Activated T-cell treated with anti-CD3 and anti-CD28 coated beads for 48 hours (primary cell): ENCODE data around the gene PDRG1.
"Not testable (repeated sequence)": the region's sequence is repeated elsewhere in the genome, so short reads cannot be mapped to it uniquely, and the experiment has no call there.

Experiments used
- DNase-seq: peaks from one replicate; pipeline ENCODE4 v3.0.0-alpha.2; 2020; ENCODE audit warnings: low read depth

Gene PDRG1

DNA sequence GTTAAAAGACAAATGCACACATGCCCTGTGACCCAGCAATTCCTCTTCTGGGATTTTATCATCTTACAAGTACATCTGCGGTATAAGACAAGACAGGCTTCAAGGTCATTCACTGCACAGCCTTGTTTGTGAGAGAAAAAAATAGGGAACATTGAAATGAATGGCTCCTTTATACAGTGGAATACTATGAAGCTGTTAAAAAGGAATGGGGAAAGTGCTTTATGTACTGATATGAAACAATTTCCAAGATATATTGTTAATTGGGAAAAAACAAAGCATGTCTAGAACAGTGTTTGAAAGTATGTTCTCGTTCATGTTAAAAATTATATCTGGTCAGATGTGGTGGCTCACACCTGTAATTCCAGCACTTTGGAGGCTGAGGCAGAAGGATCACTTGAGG, 25.4 kb downstream of the PDRG1 start:
- no peak for DNase-seq

DNA sequence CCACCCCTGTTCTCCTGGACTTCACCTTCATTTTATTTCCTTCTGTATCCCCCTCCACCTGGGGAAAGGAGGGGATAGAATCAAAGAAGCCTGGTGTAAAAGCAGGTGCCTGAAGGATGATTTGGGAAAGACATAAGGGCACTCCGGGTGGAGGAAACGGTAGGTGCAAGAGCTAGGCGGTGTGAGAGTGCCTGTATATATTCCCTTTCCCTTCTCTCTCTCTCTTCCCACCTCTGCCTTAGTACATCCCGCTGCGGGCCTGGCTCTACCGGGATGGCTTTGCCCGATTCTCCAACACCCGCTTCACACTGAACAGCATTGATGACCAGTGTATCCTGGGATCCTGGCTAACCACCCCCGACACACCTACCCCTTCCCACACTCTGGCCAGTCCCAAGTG, 26.2 kb downstream of the PDRG1 start:
- DNase-seq = no peak

DNA sequence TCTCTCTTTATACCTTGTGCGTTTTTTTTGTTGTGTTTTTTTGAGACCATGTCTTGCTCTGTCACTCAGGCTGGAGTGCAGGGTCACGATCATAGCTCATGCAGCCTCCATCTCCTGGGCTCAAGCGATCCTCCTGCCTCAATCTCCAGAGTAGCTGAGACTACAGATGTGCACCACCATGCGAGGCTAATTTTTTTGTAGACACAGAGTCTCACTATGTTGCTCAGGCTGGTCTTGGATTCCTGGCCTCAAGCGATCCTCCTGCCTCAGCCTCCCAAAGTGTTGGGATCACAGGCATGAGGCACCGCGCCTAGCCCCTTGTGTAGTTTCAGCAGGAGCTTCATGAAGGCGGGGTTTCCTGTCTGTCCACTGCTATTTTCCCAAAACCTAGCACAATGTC, 27.3 kb downstream of the PDRG1 start:
- no peak for DNase-seq

DNA sequence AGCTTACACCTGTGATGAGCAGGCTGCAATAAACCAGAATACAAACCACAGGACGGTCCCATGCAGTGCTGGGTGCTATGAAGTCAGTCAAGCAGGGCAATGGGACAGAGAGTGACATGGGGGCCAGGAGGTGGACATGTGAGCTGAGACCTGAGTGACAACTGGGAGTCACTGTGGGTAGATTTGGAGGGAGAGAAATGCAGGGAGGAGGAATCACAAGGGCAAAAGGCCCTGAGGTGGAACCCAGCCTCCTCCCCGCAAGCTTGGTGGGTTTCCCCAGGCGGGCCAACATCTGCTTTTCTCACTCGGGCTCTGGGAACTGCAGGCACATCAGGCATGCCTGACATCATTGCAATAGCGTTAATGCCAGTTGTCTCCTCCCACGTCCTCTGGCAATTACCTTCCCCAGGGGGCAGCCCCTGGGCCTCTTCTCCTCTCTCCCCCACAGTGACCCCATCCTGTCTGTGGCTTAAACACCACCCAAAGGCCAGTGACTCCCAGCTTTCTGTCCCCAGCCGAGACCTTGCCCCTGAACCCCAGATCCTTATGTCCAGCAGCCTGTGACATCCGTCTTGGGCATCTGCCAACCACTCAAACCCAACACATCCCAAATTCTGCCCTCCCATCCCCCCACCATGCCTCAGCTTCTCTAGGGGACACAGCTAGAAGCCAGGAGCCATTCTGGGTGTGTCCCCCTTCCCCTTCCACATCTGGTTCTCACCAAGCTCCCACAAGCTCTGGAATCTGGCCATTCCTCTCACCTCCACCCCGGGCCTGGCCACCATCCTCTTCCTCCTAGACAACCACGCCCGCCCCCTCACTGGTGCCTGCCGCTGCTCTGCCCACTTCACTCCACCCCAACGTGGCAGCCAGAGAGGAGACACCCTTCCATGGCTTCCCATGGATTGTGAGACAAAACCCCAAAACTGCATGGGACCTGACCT, 28.2 kb downstream of the PDRG1 start:
- no peak for DNase-seq

DNA sequence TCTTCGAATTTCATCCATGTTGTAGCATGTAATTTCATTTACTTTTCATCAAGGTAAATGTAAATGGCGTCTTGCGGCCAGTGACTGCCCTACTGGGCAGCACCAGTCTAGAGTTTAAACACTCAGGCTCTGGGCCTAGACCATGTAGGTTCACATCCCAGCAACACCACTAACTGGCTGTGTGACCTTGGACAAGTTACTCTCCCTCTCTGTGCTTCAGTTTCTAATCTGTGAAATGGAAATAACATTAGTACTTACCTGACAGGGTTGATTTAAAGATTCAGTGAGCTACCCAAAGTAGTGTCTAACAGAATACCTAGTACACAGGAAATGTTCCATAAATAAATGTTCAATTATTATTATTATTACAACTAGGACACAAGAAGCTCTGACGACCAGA, 29.3 kb downstream of the PDRG1 start:
- DNase-seq = no peak

DNA sequence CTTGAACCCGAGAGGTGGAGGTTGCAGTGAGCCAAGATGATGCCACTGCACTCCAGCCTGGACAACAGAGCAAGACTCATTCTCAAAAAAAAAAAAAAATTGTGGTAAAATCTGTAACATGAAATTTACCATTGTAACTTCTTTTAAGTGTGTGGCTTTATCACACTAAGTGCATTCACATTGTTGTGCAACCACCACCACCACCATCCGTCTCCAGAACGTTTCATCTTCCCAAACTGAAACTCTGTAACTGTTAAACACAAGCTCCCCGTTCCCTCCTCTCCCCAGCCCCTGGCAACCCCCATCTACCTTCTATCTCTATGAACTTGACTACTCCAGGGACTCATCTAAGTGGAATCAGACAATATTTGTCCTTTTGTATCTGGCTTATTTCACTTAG, 29.7 kb downstream of the PDRG1 start:
- DNase-seq = no peak

DNA sequence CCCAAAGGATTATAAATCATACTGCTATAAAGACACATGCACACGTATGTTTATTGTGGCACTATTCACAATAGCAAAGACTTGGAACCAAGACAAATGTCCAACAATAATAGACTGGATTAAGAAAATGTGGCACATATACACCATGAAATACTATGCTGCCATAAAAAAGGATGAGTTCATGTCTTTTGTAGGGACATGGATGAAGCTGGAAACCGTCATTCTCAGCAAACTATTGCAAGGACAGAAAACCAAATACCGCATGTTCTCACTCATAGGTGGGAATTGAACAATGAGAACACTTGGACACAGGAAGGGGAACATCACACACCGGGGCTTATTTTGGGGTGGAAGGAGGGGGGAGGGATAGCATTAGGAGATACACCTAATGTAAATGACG, 30.4 kb downstream of the PDRG1 start:
- not testable (repeated sequence) for DNase-seq

DNA sequence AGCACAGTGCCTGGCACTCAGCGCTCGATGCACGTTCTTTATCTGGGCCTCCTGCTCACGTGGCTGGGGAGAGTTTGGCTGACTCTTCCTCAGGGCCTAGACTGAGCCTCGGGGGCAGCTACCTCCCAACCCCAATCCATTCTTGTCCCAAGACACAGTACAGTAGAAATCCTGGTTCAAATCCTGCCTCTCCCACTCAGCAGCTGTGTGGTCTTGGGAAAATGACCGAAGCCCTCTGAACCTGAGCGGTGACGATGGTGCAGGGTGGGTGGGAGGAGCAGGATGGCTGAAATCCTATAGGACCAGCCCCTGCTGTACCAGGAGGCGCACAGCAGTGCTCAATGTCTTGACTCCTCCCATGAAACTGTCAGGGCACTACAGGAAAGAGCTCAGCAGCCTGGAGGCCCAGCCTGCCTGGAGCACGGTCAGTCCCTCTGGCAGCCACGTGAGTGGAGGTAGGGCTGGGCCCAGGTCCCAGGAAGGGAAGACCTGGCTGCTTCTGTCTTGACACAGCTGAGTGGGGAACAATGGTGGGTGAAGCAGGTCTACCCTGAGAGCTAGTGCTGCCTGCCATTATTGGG, 31.5 kb downstream of the PDRG1 start:
- DNase-seq = no peak

DNA sequence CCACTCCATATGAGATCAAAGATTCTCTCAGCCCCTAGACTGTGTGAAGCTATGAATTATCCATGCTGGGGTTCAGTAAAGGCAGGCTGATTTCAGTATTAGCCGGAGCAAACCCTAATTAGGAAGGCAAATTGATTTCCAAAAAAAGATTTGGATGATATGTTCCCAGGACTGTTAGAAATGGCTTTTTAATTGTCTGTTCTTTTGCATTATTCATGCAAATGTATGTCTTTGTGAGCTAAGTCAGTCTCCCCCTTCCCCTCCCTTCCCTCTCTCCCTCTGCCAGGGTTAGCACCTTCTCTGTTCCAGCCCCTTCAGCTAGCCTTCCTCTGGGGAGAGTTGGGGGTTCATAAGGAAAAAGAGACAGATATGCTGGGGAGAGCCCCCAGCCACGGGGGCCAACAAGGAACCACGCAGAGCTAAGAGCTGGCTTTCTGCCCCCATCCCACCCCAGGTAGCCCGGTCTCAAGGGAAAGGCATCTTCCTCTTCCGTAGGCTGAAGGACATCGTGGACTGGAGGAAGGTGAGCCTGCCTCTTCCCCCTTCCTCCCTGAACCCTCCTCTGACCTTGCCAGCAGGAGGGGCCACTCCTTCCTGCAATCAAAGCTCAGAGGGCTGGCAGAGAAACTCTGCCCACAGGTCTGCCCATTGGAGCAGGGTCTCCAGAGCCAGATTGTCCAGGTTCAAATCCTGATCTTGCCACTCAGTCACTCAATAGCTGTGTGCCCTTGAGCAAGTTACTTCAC, 32.3 kb downstream of the PDRG1 start:
- no peak for DNase-seq

DNA sequence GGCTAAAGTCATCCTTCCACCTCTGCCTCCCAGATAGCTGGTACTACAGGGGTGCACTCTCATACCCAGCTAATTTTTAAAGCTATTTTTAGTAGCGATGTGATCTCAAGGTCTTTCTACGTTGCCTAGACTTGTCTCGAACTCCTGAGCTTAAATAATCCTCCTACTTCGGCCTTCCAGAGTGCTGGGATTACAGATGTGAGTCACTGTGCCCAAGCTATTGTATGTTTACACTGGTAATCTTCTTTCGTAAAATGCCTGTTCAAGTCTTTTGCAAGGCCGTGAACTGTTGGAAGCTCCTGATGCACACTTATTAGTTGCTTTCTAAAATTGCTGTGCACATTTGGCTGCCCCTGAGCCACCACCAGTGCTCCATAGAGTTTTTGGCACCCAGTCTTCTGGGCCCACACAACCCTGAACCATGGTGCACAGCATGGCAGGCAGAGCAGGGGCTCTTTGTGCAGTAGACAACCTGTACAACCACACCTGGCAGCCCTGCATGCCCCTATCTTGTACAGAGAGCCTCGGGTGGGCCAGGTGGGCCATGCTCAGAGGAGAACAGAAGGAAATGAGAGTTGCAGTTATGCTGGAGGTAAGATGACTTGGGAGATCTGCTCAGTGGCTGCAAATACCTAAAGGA, 33.3 kb downstream of the PDRG1 start:
- no peak for DNase-seq

DNA sequence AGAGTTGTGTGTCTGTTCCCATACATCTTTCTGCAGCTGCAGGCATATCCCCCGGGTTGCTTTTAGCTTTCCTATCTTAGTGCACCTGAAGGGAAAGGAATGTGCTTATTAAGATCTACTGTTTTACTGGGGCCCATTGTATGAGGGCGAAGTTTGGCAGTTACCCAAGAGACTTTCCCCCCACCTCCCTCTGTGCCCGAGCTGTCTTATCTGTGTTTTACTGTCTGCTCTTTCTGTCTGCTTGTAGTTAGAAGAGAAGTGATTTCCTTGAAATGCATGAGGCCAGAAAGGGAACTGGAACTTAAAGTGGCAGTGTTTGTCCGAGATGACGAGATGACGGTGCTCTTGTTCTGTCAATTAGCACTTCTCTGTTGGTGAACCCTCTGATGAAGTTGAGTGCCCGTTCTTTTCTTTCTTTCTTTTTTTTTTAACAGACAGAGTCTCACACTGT, 33.9 kb downstream of the PDRG1 start:
- DNase-seq = not testable (repeated sequence)

DNA sequence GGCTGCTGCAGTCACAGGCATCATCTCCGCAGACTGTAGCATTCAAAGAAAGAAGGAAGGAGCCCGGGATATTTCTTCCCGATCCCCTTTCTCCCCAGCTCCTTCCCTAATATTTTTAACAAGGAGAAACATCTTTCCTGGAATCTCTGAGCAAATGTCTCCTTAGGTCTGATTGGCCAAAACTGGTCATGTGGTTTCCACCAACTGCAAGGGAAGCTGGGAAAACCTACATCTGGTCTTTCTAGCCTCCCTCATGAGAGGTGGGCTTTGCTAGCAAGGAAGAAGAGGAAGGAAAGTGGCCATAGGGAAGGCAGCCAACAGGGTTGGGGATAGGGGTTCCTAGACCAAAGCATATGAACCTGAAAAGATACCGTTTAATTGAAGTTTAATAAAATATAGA, 35.1 kb downstream of the PDRG1 start:
- no peak for DNase-seq

DNA sequence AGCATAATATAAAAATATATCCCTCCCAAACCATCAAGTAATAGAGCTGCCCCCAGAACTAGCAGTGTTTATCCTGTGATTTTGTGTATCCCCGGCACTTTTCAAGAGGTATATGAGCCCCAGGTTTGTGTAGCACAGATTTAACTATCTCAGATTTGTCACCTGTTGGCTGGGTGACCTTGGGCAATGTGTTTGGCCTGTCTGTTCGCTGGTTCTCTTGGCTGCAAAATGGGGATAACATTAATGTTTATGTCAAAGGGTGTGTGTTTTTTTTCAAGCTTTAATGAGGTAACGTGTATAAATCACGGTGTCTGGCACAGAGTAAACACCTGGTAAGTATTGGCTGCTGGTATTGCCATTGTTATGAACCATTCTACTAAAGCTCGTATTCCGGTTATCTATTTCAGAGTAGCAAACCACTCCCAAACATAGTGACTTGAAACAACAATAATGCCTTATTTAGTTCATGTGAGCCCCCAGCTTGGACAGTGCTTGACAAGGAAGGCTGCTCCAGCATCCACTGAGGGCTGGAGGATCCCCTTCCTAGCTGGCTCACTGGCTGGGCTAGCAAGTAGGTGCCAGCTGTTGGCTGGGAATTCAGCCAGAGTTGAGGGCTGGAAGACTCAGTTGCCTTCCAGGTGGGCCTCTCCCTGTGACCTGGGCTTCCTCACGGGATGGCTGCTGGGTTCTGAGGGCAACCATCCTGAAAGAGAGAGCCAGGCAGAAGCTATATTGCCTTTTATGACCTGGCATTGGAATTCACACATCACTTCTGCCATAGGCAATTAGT, 36.2 kb downstream of the PDRG1 start:
- no peak for DNase-seq

DNA sequence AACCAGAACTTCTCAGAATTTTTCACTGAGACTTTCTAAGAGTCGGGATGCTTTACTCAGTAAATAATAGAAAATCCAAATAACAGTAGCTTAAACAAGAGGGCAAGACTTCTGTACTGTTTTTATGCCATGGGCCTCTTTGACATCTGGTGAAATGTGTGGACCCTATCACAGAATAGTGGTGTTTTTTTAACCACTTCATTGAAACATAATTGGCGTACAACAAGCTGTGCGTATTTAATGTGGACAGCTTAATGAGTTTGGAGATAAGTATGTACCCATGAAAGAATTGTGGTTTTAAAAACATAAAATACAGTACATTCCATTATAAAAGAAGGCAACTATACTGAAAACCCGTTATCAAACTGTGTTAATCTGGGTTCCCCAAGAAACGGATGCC, 37.7 kb downstream of the PDRG1 start:
- DNase-seq = no peak

DNA sequence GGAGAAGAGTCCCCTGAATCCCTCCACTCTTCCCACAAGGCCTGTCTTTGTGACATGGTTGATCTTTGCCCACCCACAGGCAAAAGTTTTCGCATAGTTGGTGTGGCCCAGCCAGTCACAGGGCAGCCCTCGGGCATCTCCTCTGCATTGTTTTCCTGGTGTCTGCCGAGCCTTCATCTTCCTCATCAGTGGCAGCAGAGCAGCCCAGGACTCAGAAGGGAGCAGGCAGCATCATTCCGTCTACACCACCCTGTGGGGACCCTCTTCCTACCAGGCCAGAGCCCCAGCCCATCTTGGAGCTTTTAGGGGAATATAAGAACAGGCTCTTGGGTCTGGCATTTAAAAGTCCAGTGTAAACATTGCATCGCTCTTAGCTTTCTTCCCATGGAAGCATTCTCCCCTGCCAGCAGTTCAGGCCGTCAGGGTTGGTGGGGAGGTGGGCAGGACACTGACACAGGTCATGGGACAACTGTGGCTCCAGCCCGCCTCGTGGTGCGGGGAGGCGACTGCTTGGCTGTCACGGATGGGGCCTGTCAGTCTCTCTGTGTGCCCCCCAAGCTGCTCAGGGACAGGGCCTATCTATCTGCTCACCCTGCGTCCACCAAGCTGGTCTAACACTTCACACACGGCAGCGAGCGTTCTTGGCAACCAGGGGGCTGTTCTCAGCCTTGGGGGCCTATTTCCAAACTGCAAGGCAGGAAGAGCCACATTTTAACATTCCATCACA, 38.3 kb downstream of the PDRG1 start:
- DNase-seq = no peak

DNA sequence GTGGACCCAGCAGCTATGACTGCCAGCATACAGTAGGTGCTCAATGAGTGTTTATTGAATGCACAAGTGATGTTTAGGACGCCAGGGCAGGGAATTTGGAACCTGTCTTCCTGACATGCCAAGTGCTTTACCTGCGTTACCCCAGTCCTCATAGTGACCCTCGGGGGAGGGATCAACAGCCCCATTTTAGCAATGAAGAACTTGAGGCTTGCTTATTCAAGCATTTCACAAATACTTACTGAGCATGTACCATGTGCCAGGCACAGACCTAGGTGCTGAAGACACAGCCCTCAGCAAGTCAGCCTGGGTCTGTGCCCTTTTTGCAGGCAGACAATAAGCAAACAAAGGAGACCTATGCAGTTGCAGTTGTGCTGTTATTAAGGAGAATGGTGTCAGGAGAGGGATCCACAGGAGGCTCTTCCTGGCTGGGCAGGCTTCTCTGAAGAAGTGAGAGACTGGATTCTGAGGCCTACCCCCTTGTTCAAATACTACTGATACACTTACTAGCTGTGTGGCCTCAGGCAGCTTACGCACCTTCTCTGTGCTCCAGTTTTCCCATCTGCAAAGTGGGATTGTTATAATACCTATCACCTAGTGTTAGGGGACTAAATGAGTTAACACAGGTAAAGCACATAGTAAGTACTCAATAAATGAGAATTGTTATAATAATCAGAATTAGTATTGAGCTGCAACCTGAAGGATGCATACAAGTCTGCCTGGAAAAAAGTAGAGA, 41.6 kb downstream of the PDRG1 start:
- DNase-seq = no peak

DNA sequence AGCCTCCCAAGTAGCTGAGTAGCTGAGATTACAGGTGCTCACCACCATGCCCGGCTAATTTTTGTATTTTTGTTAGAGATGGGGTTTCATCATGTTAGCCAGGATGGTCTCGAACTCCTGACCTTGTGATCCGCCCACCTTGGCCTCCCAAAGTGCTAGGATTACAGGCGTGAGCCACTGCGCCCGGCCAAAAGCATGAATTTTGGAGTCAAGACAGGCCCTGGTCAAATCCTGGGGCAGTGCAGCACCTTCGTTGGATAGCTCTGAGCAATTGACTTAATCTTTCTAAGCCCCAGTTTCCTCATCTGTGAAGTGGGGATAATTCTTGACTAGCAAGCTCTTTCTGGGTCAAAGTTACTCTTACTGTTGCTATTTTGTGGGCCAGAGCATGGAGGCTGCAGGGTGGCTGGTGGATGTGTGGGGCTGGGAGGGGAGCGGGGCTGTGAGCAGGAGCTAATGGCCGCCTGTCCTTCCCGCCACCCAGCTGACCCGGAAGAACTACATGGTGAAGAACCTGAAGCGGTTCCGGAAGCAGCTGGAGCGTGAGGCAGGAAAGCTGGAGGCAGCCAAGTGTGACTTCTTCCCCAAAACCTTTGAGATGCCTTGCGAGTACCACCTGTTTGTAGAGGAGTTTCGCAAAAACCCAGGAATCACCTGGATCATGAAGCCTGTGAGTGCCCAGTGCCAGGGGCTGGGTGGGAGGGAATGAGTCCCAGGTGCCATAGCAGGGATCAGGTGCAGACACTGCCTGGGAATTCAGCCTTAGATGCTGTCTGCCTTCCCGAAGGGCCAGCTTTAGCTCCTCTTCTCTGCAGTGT, 42.4 kb downstream of the PDRG1 start:
- DNase-seq = no peak

DNA sequence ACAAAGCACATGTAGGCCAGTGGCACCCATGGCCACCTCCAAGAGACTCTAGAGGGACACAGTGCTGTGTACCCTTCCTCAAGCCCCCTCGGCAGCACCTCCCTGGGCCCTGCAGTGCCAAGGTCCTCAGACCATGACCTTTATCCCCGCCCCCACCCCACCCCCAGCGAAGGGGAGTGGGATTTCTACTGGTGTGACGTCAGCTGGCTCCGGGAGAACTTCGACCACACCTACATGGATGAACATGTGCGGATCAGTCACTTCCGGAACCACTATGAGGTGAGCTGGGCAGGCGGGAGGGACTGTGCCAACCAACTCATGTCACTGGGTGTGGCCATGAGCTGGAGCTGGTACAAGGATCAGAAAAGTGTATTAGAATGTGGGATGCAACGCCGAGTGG, 43.4 kb downstream of the PDRG1 start:
- DNase-seq = no peak

DNA sequence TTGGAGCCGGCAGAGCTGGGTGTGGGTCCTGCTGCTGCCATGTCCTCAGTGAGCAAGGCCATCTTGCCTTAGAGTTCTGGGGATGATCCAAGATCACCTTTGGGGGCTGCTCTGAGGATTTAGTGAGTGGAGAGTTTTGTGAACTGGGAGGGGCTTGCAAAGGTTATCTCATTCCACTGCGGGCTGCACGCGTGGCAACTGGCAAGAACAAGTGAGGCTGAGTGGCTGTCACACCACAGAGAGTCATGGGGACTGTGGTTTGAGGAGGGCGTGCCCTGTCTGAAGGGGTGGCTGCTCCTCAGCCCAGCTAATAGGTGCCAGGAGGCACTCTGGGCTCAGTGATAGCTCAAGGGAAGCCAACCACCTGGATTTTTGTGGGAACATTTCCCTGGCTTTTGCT, 43.8 kb downstream of the PDRG1 start:
- DNase-seq = no peak
